Right lobe of liver (tissue), 4 donors: Measurements from ENCODE around the gene HMG20B.

Experiments used
- CTCF ChIP-seq, 4 donors: fragments of 200-600 bp in 3 of 4; fragments of 450-650 bp in 1 of 4; IDR thresholded peaks; one replicate each; pipeline versions ENCODE4 v1.5.1 to v1.8.0; 2016 to 2022; ENCODE audit warnings: antibody characterized with exemption in 4 of 4, mild to moderate bottlenecking in 2 of 4
- POLR2A ChIP-seq: fragments of 450-650 bp; IDR thresholded peaks from one replicate; pipeline ENCODE4 v1.6.1; 2017; ENCODE audit warnings: antibody characterized with exemption, mild to moderate bottlenecking
- donor health status: DM: no; HTN: no; CAD: no.
- donor health status: DM: no; HTN: no; CAD: no.
- donor health status: DM: no; HTN: yes; CAD: no.

DNA sequence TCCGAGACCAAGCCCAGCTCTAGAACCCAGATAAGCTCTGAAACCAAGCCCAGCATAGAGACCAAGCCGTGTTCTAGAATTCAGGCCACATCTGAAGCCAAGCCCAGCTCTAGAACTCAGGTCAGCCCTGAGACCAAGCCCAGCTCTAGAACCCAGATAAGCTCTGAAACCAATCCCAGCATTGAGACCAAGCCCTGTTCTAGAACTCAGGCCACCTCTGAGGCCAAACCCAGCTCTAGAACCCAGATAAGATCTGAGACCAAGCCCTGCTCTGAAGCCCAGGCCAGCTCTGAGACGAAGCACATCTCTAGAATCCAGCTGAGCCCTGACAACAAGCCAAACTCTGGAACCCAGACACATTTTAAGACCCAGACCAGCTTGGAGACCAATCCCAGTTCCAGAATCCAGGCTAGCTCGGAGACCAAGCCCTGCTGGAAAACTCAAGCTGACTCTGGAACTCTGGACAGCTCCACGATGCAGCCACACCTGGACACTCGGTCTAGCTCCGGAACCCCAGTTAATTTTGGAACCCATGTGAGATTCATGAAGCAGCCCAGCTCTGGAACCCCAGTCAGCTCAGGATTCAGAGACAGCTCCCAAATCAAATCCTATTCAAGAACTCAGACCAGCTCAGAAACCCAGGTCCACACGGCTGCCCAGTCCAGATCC, 18.4 kb downstream of the HMG20B start:
- no peak for TF ChIP-seq CTCF (IDR thresholded peaks at IDR 0.05)
- no peak for TF ChIP-seq POLR2A
